CD4-positive, CD25-positive, alpha-beta regulatory T cell (primary cell): ENCODE data around the gene ELL2. TPM values are rescaled to one million over a fixed set of nuclear protein-coding genes. Genes with fewer than 3 reads are reported as not detected.
"Not testable (repeated sequence)": the region's sequence is repeated elsewhere in the genome, so short reads cannot be mapped to it uniquely, and the experiment has no call there.

ENCODE experiments used
- ATAC-seq, 2 donors: fragments of 150-1000 bp; cut with Tn5 transposase; one replicate each; pipeline ENCODE4 v1.10.0; 2021; ENCODE audit warnings: low read depth in 2 of 2, moderate number of reproducible peaks in 2 of 2, moderate library complexity in 1 of 2
- DNase-seq, 3 donors: peaks; one replicate each; pipeline versions ENCODE4 v3.0.0 to v3.0.0-alpha.2; 2012 to 2022; ENCODE audit warnings: mixed read lengths in 1 of 3
- H3K27ac ChIP-seq: one replicate; pipeline ENCODE4 v1.7.0; 2013; ENCODE audit warnings: mild to moderate bottlenecking, low read length; ENCODE audit not compliant: insufficient read depth, poor library complexity, severe bottlenecking
- H3K27me3 ChIP-seq: one replicate; pipeline ENCODE4 v1.7.0; 2013; ENCODE audit warnings: low read length; ENCODE audit not compliant: control insufficient read depth, insufficient read depth
- H3K36me3 ChIP-seq: one replicate; pipeline ENCODE4 v1.7.0; 2013; ENCODE audit warnings: mild to moderate bottlenecking, low read length, moderate library complexity; ENCODE audit not compliant: control insufficient read depth, insufficient read depth
- H3K4me1 ChIP-seq: 2 replicates; pipeline ENCODE4 v1.7.0; 2013; ENCODE audit warnings: mild to moderate bottlenecking, low read length; ENCODE audit not compliant: insufficient read depth, control insufficient read depth, poor library complexity, severe bottlenecking
- H3K4me3 ChIP-seq: one replicate; pipeline ENCODE4 v1.7.0; 2013; ENCODE audit warnings: low read depth, mild to moderate bottlenecking, low read length, moderate library complexity
- H3K9me3 ChIP-seq, 2 experiments: 1 replicate in 1 of 2; 2 replicates in 1 of 2; pipeline ENCODE4 v1.7.0; 2013; ENCODE audit warnings: low read length in 2 of 2, mild to moderate bottlenecking in 1 of 2, moderate library complexity in 1 of 2; ENCODE audit not compliant: control insufficient read depth in 2 of 2
- H3K27ac Mint-ChIP-seq, 3 donors: one replicate each; pipeline ENCODE4 v1.8.0; 2020 to 2022; ENCODE audit warnings: mild to moderate bottlenecking in 3 of 3, mixed read lengths in 3 of 3, moderate library complexity in 2 of 3
- H3K27me3 Mint-ChIP-seq: one replicate; pipeline ENCODE4 v1.8.0; 2022; ENCODE audit warnings: mild to moderate bottlenecking, mixed read lengths
- H3K36me3 Mint-ChIP-seq: one replicate; pipeline ENCODE4 v1.8.0; 2020; ENCODE audit warnings: mixed read lengths
- H3K4me1 Mint-ChIP-seq, 4 donors: one replicate each; pipeline ENCODE4 v1.8.0; 2020 to 2022; ENCODE audit warnings: mixed read lengths in 4 of 4, mild to moderate bottlenecking in 1 of 4
- H3K4me3 Mint-ChIP-seq, 4 donors: one replicate each; pipeline ENCODE4 v1.8.0; 2020 to 2022; ENCODE audit warnings: mild to moderate bottlenecking in 4 of 4, mixed read lengths in 4 of 4, moderate library complexity in 3 of 4
- H3K9me3 Mint-ChIP-seq, 7 donors: one replicate each; pipeline ENCODE4 v1.8.0; 2020 to 2022; ENCODE audit warnings: mixed read lengths in 7 of 7, mild to moderate bottlenecking in 3 of 7, moderate library complexity in 2 of 7
- polyA plus RNA-seq, 4 donors: library from polyadenylated mRNA; unstranded; fragments of 300-500 nt; fragmentation: Illumina TruSeq; gene quantifications; one replicate each; pipeline ENCODE4 v1.2.3, GENCODE V29; 2021
- total RNA-seq: library from RNA; stranded (reverse); gene quantifications from one replicate; pipeline ENCODE4 v1.2.3, GENCODE V29; 2022

ELL2 gene
- total and polyA plus RNA-seq, 5 donors from 2014 or later = 2.6 to 94.6 (median 3.7) TPM

- Mint-ChIP-seq H3K4me3 (no peak overlapping the region), H3K4me1 (peaks cover 0 to 14% (median 3%) of the 10 kb centered on the region in 4 donors), H3K27ac (no peak overlapping the region), H3K36me3 (peaks cover 5% of the 10 kb centered on the region), H3K9me3 (no peaks in the 10 kb centered on the region), H3K27me3 (no peaks in the 10 kb centered on the region)
- H3K4me3 ChIP-seq = no peak overlapping the region
- H3K36me3 ChIP-seq = no peaks in the 10 kb centered on the region
- ATAC-seq (no peak), DNase-seq (no peak)
- no peaks in the 10 kb centered on the region for H3K9me3 ChIP-seq
- H3K27ac ChIP-seq = no peak overlapping the region
- no peaks in the 10 kb centered on the region for H3K27me3 ChIP-seq
- no peaks in the 10 kb centered on the region for H3K4me1 ChIP-seq
These were observed 27.3 kb downstream of the ELL2 start for GRCh38 chr5:95934207-95934804.

- H3K4me1 ChIP-seq = no peaks in the 10 kb centered on the region
- no peak overlapping the region for H3K4me3 ChIP-seq
- no peak overlapping the region for H3K4me3 Mint-ChIP-seq
- no peak for DNase-seq
- H3K27me3 Mint-ChIP-seq = no peaks in the 10 kb centered on the region
- peaks cover 2 to 17% (median 5%) of the 10 kb centered on the region in 4 donors for H3K4me1 Mint-ChIP-seq
- no peaks in the 10 kb centered on the region for H3K36me3 ChIP-seq
- peaks cover 5% of the 10 kb centered on the region for H3K36me3 Mint-ChIP-seq
- no peak overlapping the region for H3K27ac ChIP-seq
- no peaks in the 10 kb centered on the region for H3K27me3 ChIP-seq
- H3K9me3 ChIP-seq = no peaks in the 10 kb centered on the region
- no peak for ATAC-seq
- H3K9me3 Mint-ChIP-seq = no peaks in the 10 kb centered on the region
- H3K27ac Mint-ChIP-seq = no peak overlapping the region
These were observed 28.7 kb downstream of the ELL2 start for GRCh38 chr5:95932941-95933340.

GRCh38 chr5:95931079-95931833 lies 30.4 kb downstream of the ELL2 start:
- no peak overlapping the region for H3K27ac ChIP-seq
- no peak overlapping the region for H3K4me3 ChIP-seq
- no peak overlapping the region for H3K4me3 Mint-ChIP-seq
- peaks cover 5% of the 10 kb centered on the region for H3K36me3 Mint-ChIP-seq
- ATAC-seq (no peak), DNase-seq (no peak)
- no peaks in the 10 kb centered on the region for H3K36me3 ChIP-seq
- no peak overlapping the region for H3K27ac Mint-ChIP-seq
- no peaks in the 10 kb centered on the region for H3K9me3 Mint-ChIP-seq
- peaks cover 2 to 20% (median 7%) of the 10 kb centered on the region in 4 donors for H3K4me1 Mint-ChIP-seq
- H3K4me1 ChIP-seq = no peaks in the 10 kb centered on the region
- H3K27me3 ChIP-seq = no peaks in the 10 kb centered on the region
- H3K27me3 Mint-ChIP-seq = no peaks in the 10 kb centered on the region
- H3K9me3 ChIP-seq = no peaks in the 10 kb centered on the region

GRCh38 chr5:95930141-95930930 lies 31.3 kb downstream of the ELL2 start:
- Histone ChIP-seq H3K4me1 (no peaks in the 10 kb centered on the region), H3K36me3 (no peaks in the 10 kb centered on the region), H3K27me3 (no peaks in the 10 kb centered on the region), H3K27ac (no peak overlapping the region), H3K4me3 (no peak overlapping the region), H3K9me3 (no peaks in the 10 kb centered on the region)
- Mint-ChIP-seq H3K4me1 (peaks cover 2 to 19% (median 4%) of the 10 kb centered on the region in 4 donors), H3K27ac (no peak overlapping the region), H3K27me3 (no peaks in the 10 kb centered on the region), H3K36me3 (peaks cover 5% of the 10 kb centered on the region), H3K4me3 (no peak overlapping the region), H3K9me3 (peaks cover 0 to 2% (median 0%) of the 10 kb centered on the region in 7 donors)
- no peak for DNase-seq
- ATAC-seq = no peak

GRCh38 chr5:95928724-95929253 lies 32.9 kb downstream of the ELL2 start:
- ATAC-seq (no peak), DNase-seq (no peak)
- Histone ChIP-seq H3K4me1 (no peaks in the 10 kb centered on the region), H3K4me3 (no peak overlapping the region), H3K36me3 (no peaks in the 10 kb centered on the region), H3K27me3 (no peaks in the 10 kb centered on the region), H3K9me3 (no peaks in the 10 kb centered on the region), H3K27ac (no peak overlapping the region)
- peaks cover 0 to 19% (median 6%) of the 10 kb centered on the region in 4 donors for H3K4me1 Mint-ChIP-seq
- peaks cover 5% of the 10 kb centered on the region for H3K36me3 Mint-ChIP-seq
- peaks cover 0 to 2% (median 0%) of the 10 kb centered on the region in 7 donors for H3K9me3 Mint-ChIP-seq
- H3K4me3 Mint-ChIP-seq = no peak overlapping the region
- H3K27ac Mint-ChIP-seq = peak overlapping the region in 1 of 3 donors; percentile 4
- no peaks in the 10 kb centered on the region for H3K27me3 Mint-ChIP-seq

- Histone ChIP-seq H3K4me1 (no peaks in the 10 kb centered on the region), H3K27ac (no peak overlapping the region), H3K36me3 (no peaks in the 10 kb centered on the region), H3K4me3 (no peak overlapping the region), H3K9me3 (no peaks in the 10 kb centered on the region), H3K27me3 (no peaks in the 10 kb centered on the region)
- Mint-ChIP-seq H3K4me3 (no peak overlapping the region), H3K27ac (peak overlapping the region in 2 of 3 donors; percentile 4 to 82), H3K27me3 (no peaks in the 10 kb centered on the region), H3K9me3 (peaks cover 0 to 2% (median 0%) of the 10 kb centered on the region in 7 donors), H3K36me3 (peaks cover 5% of the 10 kb centered on the region), H3K4me1 (peaks cover 0 to 22% (median 7%) of the 10 kb centered on the region in 4 donors)
- peak in 1 of 3 donors; percentile 36 for DNase-seq
- peak in 1 of 2 donors; percentile 34 for ATAC-seq
These were observed 33.5 kb downstream of the ELL2 start for GRCh38 chr5:95927927-95928723.

- H3K36me3 Mint-ChIP-seq, H3K4me3 Mint-ChIP-seq, H3K9me3 Mint-ChIP-seq, H3K4me1 ChIP-seq, H3K27me3 Mint-ChIP-seq, H3K9me3 ChIP-seq, H3K36me3 ChIP-seq, H3K27me3 ChIP-seq, H3K27ac ChIP-seq, DNase-seq, ATAC-seq, H3K27ac Mint-ChIP-seq, H3K4me3 ChIP-seq: not testable (repeated sequence)
- peaks cover 0 to 17% (median 7%) of the 10 kb centered on the region in 4 donors for H3K4me1 Mint-ChIP-seq
These were observed 34.4 kb downstream of the ELL2 start for GRCh38 chr5:95927300-95927699.
